Large intestine (tissue), 3 donors: ENCODE measurements around the gene PDE12. TPM values are rescaled to one million over a fixed set of nuclear protein-coding genes. Genes with fewer than 3 reads are reported as not detected.
"Not testable (repeated sequence)": the region's sequence is repeated elsewhere in the genome, so short reads cannot be mapped to it uniquely, and the experiment has no call there.

ENCODE experiments used
- DNase-seq, 2 donors: peaks; one replicate each; pipeline versions ENCODE4 v3.0.0 to v3.0.0-alpha.2; 2013
- H3K27ac ChIP-seq: one replicate; pipeline ENCODE4 v1.5.1; 2013; ENCODE audit warnings: low read length
- H3K27me3 ChIP-seq: 2 replicates; pipeline ENCODE4 v1.6.1; 2013; ENCODE audit warnings: low read length; ENCODE audit not compliant: control insufficient read depth, insufficient read depth
- H3K36me3 ChIP-seq: 2 replicates; pipeline ENCODE4 v1.6.1; 2013; ENCODE audit warnings: low read length; ENCODE audit not compliant: control insufficient read depth, insufficient read depth
- H3K4me1 ChIP-seq: one replicate; pipeline ENCODE4 v1.6.1; 2013; ENCODE audit warnings: low read length; ENCODE audit not compliant: control insufficient read depth, insufficient read depth
- H3K4me3 ChIP-seq: one replicate; pipeline ENCODE4 v1.5.1; 2013; ENCODE audit warnings: low read length
- H3K9me3 ChIP-seq: one replicate; pipeline ENCODE4 v1.6.1; 2013; ENCODE audit warnings: mild to moderate bottlenecking, low read depth, low read length, moderate library complexity; ENCODE audit not compliant: control insufficient read depth
- WGBS: methylation state at CpG from one replicate; pipeline ENCODE4 v1.1.5; 2013; ENCODE audit warnings: low lambda C conversion rate; ENCODE audit not compliant: insufficient coverage; 5-methylcytosine and 5-hydroxymethylcytosine counted together
- polyA plus RNA-seq: library from polyadenylated mRNA; unstranded; fragments of 120-200 nt; gene quantifications from one replicate; pipeline ENCODE4 v1.2.1, GENCODE V29; 2013

Gene PDE12
- polyA plus RNA-seq, 1 donor: 14.2 TPM

- Histone ChIP-seq H3K27ac (no peak overlapping the region), H3K36me3 (no peaks in the 10 kb centered on the region), H3K4me3 (no peak overlapping the region), H3K9me3 (peaks cover 3% of the 10 kb centered on the region), H3K27me3 (no peaks in the 10 kb centered on the region), H3K4me1 (peaks cover 3% of the 10 kb centered on the region)
- WGBS: 100% methylated on average over 1 of the region's 2 CpGs
- DNase-seq: no peak
Measured at GRCh38 chr3:57600195-57600594, 44.1 kb downstream of the PDE12 start.

GRCh38 chr3:57604971-57605370 is 48.9 kb downstream of the PDE12 start:
- Histone ChIP-seq H3K4me1 (no peaks in the 10 kb centered on the region), H3K27me3 (no peaks in the 10 kb centered on the region), H3K27ac (no peak overlapping the region), H3K4me3 (no peak overlapping the region), H3K36me3 (no peaks in the 10 kb centered on the region), H3K9me3 (peaks cover 10% of the 10 kb centered on the region)
- DNase-seq: no peak
- no CpG with 5 or more reads among the region's 2 CpGs for WGBS

GRCh38 chr3:57605683-57606082 is 49.6 kb downstream of the PDE12 start:
- no peaks in the 10 kb centered on the region for H3K36me3 ChIP-seq
- no peak overlapping the region for H3K27ac ChIP-seq
- DNase-seq: no peak
- H3K27me3 ChIP-seq: no peaks in the 10 kb centered on the region
- H3K9me3 ChIP-seq: peaks cover 10% of the 10 kb centered on the region
- H3K4me3 ChIP-seq: no peak overlapping the region
- no peaks in the 10 kb centered on the region for H3K4me1 ChIP-seq

DNA sequence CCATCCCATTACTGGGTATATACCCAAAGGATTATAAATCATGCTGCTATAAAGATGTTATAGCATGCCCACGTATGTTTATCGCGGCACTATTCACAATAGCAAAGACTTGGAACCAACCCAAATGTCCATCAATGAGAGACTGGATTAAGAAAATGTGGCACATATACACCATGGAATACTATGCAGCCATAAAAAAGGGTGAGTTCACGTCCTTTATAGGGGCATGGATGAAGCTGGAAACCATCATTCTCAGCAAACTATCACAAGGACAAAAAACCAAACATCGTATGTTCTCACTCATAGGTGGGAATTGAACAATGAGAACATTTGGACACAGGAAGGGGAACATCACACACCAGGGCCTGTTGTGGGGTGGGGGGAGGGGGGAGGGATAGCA is 55.8 kb downstream of the PDE12 start:
- H3K27ac ChIP-seq, H3K9me3 ChIP-seq, H3K4me3 ChIP-seq, DNase-seq, H3K4me1 ChIP-seq, H3K36me3 ChIP-seq, H3K27me3 ChIP-seq: not testable (repeated sequence)
- no CpG with 5 or more reads among the region's 5 CpGs for WGBS

DNA sequence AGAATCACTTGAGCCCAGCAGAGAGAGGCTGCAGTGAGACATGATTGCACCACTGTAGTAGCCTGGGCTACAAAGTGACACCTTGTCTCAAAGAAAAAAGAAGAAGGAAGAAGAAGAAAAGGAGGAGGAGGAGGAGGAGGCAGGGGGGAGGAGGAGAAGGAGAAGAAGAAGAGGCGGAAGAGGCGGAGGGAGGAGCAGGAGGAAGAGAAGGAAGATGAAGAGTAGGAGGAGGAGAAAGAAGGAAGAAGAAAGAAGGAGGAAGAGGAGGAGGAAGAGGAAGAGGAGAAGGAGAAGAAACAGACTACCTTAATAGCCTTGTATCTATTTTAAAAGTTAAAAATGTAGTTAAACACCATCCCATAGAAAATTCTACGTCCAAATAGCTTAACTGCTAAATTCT is 60.2 kb downstream of the PDE12 start:
- H3K27ac ChIP-seq: no peak overlapping the region
- no peaks in the 10 kb centered on the region for H3K4me1 ChIP-seq
- no peaks in the 10 kb centered on the region for H3K36me3 ChIP-seq
- WGBS: 94% methylated on average over 2 of the region's 3 CpGs
- no peaks in the 10 kb centered on the region for H3K27me3 ChIP-seq
- H3K4me3 ChIP-seq: no peak overlapping the region
- H3K9me3 ChIP-seq: no peaks in the 10 kb centered on the region
- no peak for DNase-seq

Other genes with a start within 250 kb of the PDE12 start
- gene DNAH12, start 11.9 kb upstream of the PDE12 start, polyA plus RNA-seq: 0.51 TPM
- gene ARF4, start 41.1 kb downstream of the PDE12 start, polyA plus RNA-seq: 209 TPM
- gene DENND6A, start 136.8 kb downstream of the PDE12 start, polyA plus RNA-seq: 17.2 TPM
- gene SLMAP, start 200.0 kb downstream of the PDE12 start, polyA plus RNA-seq: 90.5 TPM